ENCODE measurements around the gene TRIM28.
"Not testable (repeated sequence)": the region's sequence is repeated elsewhere in the genome, so short reads cannot be mapped to it uniquely, and the experiment has no call there.

TRIM28 gene

GRCh38 chr19:58519355-58520256 lies 24.3 kb upstream of the TRIM28 start, which contains the start of gene ZBTB45:
TSS of gene ZBTB45 (minus strand) at chr19:58519810. CDS start at chr19:58517673, 2,137 bp downstream.
- DNase-seq: peak; percentile 91 to 97

- DNase-seq: no peak
Measured at GRCh38 chr19:58520257-58520599, 23.6 kb upstream of the TRIM28 start.

- DNase-seq: no peak
Measured at GRCh38 chr19:58521651-58522050, 22.2 kb upstream of the TRIM28 start.

- no peak for DNase-seq
Measured at GRCh38 chr19:58522709-58523108, 21.2 kb upstream of the TRIM28 start.

- DNase-seq: no peak
Measured at GRCh38 chr19:58529405-58529804, 14.5 kb upstream of the TRIM28 start.

- DNase-seq: peak; percentile 59 to 70
Measured at GRCh38 chr19:58531034-58531840, 12.6 kb upstream of the TRIM28 start.

GRCh38 chr19:58535857-58536256 lies 8.0 kb upstream of the TRIM28 start:
- DNase-seq: no peak

GRCh38 chr19:58536852-58537798 lies 6.7 kb upstream of the TRIM28 start:
- no peak for DNase-seq

GRCh38 chr19:58538257-58539168 lies 5.4 kb upstream of the TRIM28 start:
- DNase-seq: peak; percentile 66 to 89

- DNase-seq: not testable (repeated sequence)
Measured at GRCh38 chr19:58539169-58539559, 4.7 kb upstream of the TRIM28 start.

- DNase-seq: not testable (repeated sequence)
Measured at GRCh38 chr19:58542641-58543372, 1.1 kb upstream of the TRIM28 start.

GRCh38 chr19:58544591-58545285 lies 874 bp downstream of the TRIM28 start:
- DNase-seq: no peak

GRCh38 chr19:58545286-58546018 lies 1.6 kb downstream of the TRIM28 start:
- DNase-seq: no peak

GRCh38 chr19:58546019-58546530 lies 2.2 kb downstream of the TRIM28 start:
- DNase-seq: no peak

GRCh38 chr19:58547323-58548312 lies 3.8 kb downstream of the TRIM28 start:
- DNase-seq: no peak

- no peak for DNase-seq
Measured at GRCh38 chr19:58548859-58549663, 5.2 kb downstream of the TRIM28 start.
